ENCODE measurements around the gene NAALADL2.

Gene NAALADL2

DNA sequence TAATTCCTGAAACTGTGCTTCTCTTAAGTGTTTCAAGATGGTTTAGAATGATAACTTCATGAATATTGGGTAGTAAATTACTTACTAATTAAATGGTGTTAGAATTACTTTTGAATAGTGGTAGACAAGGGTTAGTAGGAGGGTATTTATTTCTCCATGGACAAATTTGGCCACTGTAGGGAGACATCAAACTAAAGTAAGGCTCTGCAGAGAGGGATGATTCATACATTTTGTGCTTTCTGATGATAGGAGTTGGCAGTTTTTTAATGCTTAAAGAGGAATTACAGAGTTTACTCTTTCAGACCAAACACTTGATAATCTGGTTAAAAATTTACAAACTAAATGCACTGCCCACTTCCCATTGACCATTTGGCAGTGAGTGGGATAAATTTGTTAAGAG lies 127.6 kb downstream of the NAALADL2 start:
- DNase-seq (ENCODE audit: low read depth), result peak; percentile 27

DNA sequence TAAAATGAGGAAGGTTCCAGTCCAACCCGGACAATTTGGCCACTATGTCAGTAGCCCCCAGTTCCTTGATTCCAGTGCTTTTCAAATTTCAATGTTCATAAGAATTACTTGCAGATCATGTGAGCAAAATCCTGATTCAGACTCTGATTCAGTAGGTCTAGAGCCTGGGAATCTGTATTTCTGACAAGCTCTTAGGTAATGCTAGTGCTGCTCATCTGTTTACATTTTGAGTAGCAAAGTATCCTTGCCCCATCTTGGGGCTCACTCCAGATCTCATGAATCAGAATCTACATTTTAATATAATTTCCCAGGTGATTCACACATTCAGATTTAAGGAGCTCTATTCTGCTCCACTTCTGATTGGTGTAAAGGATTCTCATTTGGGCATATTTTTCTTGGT lies 142.0 kb downstream of the NAALADL2 start:
- peak; percentile 22 for DNase-seq (ENCODE audit: low read depth)

DNA sequence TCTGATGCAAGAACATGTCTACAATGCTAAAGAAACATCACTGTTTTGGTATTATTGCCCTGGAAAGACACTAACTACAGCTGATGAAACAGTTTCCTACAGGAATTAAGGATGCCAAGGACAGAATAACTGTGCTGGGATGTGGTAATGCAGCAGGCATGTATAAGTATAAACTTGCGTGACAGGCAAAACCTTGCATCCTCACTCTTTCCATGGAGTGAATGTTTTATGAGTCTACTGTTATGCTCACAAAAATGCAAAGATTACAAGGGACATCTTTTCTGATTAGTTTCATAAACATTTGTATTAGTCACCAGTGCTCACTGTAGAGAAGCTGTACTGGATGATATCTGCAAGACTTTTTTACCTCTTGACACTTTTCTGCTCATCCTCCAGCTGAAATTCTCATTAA lies 143.6 kb downstream of the NAALADL2 start:
- peak; percentile 91 for DNase-seq (ENCODE audit: low read depth)

DNA sequence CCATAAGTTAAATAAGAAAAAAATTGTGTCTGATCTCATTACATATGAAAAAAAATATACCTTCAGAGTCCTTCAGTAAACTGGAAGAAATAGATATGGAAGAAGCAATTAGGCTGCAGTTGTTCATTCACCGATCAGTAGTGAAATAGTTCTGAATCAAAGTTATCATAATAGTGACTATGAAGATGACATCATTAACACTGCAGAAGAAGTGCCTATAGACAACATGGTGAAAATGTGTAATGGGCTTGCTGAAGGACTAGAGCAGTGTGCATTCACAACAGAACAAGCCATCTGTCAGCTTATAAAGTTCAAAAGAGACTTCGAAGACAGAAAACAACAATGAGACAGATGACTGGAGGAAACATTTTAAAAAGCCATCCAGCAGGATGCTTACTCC lies 144.5 kb downstream of the NAALADL2 start:
- DNase-seq (ENCODE audit: low read depth), result no peak

DNA sequence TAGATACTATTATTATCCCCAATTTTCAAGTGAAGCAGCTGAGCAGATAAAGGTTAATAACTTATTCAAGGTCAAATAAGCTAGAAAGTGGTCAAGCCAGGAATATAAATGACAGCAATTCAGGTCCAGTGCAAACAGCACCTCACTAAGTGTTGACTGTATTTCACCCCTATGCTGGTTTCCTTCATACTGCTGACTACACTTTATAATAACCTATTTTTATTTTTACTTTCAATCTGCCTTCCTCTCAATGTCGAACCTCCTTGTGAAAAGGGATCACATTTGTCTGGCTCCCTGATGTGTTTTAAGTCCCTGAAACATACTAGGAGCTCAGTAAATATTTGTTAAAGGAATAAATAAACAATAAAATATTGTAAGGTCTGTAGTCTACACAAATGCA lies 146.1 kb downstream of the NAALADL2 start:
- DNase-seq (ENCODE audit: low read depth), result no peak

DNA sequence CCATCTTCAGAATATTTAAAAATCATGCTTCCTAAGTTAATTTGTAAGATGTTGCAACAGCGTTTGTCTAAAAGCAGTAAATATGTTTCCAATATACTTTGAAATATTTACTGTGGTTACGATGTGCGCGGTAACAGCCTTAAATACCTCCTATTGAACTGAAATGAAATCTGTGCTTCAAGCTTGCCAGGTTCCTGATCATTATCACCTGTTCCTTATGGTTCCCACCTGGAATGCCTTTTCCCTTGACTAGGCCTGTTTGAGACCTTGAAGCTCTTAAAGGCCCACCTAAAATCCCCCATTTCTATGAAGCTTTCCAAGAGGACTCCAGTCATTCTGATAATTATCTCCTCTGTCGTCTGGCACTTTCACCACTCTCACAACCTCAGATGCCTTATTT lies 146.7 kb downstream of the NAALADL2 start:
- no peak for DNase-seq (ENCODE audit: low read depth)

DNA sequence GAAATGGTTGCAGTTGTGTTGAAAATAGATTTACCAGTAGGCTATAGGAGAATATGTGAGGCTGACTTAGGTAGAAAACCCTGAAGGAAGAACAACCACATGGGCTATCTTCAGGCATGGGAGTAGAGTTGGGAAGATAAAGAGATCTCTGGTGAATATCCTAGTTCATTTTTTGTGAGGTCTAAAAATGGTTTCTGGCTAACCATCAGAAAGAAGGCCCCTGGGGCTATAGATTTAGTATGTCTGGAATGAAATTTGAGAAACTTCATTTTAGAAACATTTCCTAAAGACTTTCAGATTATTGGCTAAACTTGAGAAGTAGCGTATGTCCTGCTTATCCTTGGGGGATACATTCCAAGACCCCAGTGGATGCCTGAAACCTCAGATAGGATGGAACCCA lies 148.2 kb downstream of the NAALADL2 start:
- no peak for DNase-seq (ENCODE audit: low read depth)

DNA sequence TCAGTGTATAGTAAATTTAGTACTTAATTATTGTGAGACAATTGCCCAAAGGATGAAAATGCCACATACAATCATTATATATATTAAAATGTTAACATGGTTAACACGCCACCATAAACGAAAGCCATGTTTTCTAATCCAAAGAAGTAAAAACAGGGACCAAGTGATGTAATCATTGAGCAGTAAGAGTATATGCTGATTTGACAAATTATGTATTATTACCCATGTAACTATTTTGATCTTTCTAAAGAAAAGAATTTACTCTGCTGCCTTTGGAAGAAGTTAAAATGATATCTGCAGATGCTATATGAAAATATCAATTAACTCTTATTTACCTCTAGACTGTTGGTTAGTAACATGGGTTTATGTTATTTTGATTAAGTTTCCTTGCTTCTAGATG lies 150.2 kb downstream of the NAALADL2 start:
- no peak for DNase-seq (ENCODE audit: low read depth)

DNA sequence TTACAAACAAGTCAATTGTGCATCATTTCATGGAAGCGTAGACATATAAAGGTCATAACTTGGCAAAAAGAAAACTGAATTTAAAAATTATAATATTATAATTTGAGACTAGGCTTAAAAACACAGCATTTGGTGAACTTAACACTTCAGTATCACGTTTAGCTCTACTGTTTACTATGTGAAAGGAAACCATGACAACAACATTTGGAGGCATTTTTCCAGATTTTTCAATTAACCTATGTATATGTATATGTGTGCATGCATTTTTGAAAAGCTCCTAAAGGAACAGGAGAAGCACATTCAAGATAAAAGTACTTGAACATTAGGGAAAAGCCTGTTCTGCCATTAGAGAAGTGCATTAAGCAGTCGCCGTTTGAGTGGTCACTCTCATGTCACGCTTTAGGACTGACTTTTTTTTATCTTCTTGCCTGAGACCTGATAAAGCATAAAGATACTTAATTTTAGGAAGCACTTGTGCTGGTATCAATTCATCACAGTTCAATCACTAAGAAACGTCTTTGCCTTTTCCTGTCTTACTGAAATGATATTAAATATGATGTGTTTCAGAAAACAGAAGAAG lies 156.0 kb downstream of the NAALADL2 start:
- no peak for DNase-seq (ENCODE audit: low read depth)

DNA sequence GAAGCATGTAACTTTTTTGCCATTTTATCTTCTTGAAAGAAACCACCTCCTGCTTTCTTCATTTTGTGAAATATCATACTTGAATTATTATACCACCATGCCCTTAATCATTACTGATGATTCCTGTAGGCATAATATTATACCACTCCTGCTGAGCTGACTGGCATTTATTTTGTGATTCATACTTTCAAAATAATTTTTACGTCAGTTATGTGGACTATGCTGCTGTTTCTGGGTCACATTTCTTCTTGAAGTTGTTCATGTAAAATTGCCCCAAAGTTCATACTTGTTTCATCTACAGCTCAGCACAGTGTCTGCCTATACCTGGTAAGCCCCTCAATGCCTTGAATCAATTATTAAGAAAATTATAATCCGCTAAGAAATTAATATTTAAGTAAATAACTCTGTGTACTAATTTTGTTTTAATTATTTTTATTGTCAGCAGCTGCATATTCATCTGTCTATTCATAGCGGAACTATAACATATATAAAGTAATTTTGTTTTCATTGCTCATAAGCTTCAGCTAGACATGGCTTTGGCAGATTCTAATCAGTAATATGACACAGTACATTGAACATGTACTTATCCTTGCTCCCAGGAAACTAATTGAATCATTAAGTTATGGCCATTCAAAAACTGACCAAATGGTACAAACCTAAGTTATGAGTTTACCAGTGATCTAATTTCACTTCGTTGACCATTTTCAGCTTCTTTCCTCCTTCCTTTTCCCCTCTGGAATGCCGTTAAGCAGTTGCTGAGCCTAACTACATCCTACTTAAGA lies 160.0 kb downstream of the NAALADL2 start:
- DNase-seq (ENCODE audit: low read depth), result peak; percentile 19

DNA sequence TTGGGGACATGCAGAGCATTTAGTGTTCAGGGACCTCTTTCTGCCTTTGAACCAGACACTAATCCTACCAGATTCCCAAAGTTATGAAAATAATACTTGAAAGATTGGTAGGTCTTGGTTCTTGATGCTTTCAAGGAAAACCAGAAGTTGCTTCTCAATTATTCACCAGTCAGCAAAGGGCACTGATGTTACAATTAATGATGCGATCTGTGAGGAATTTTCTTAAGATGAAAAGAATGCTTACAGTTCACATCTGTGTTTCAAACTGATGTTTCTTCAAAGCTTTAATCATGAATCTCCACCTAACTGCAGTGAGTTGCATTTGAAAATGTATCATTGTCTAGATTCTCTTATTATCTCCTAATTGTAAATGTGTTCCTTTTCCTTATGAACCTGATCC lies 161.0 kb downstream of the NAALADL2 start:
- peak; percentile 18 for DNase-seq (ENCODE audit: low read depth)

DNA sequence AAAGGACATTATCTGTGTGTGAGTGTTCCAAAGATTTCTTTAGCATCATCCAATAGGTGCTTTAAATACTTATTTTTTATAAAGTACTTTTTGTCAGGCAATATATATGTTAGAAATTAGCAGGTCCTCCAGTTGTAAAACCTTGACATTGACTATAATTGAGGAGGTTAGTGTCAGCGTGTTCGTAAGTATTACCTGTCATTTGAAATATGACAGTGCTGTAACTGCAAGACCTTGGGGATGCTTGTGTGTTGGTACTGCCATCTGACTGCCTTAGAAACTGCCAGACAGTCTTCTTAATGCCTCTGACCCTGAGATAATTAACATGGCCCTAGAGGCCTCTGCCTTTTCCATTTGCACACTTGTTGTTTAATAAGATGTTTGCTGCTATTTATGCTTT lies 170.7 kb downstream of the NAALADL2 start:
- DNase-seq (ENCODE audit: low read depth), result no peak

DNA sequence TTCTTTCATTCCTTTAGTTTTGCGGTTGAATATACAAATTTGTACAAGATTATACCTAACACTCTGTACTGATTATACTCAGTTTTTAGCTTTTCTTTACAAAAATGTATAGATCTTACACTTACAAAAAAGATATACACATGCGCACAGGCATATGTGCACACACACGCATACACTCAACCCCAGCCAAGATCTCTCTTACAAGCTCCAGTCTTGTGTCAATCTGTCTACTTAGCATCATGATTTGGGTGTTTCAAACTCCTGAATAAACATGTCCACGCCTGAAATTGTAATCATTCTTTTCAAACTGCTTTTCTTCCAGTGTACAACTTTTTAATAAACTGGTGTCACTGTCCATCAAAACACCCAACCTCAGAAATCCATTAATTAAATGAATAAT lies 180.7 kb downstream of the NAALADL2 start:
- DNase-seq (ENCODE audit: low read depth), result no peak

DNA sequence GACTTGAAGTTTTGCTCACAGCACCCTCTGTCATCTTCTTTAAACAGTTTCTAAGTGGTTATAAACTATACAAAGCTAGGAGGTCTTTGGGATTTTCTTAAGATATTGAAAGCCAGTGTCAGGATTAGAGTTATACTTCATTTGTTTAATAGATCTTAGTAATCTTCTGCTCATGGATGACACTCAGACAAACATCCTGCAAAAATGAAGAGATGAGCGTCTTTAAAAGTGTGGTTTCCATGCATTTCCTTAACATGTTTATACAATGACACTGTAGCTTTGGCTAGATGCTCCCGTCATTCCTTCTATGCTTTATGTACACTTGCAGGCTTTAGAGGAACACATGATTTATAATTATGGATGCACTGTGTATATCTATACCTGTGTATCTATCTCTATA lies 182.2 kb downstream of the NAALADL2 start:
- DNase-seq (ENCODE audit: low read depth), result no peak

DNA sequence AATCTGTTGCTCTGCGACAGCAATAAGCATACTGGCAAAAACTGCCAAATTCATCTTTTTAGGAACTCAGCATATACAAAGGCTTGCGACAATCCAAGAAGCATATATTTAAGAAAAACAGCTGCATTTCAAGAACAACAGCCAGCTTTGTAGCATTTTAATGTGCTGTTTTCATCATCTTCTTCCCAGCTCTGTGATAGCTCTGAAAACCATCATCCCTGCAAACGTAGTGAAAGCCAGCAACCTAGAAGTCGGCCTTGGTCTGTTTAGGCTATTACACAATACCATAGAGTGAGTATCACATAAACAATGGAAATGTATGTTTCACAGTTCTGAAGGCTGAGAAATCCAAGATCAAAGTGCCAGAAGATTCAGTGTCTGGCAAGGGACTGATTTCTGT lies 187.5 kb downstream of the NAALADL2 start:
- peak; percentile 60 for DNase-seq (ENCODE audit: low read depth)

DNA sequence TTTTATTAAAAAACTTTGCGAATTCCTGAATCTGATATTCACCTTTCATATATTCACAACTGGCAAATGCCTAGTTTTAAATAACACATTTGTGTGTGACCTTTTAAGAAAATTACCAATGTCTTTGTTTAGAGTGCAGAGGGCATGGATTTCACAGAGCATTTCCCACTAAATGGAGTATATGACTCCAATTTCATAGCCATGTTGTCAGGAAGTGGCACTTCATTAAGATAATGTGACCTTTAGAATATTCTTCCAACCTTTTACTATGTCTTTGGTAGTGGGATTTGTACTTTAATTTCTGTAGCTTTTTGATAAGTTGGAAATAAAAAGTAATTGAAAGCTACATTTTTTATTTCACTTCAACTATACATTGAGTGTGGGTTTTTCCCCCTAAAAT lies 188.7 kb downstream of the NAALADL2 start:
- DNase-seq (ENCODE audit: low read depth), result no peak

DNA sequence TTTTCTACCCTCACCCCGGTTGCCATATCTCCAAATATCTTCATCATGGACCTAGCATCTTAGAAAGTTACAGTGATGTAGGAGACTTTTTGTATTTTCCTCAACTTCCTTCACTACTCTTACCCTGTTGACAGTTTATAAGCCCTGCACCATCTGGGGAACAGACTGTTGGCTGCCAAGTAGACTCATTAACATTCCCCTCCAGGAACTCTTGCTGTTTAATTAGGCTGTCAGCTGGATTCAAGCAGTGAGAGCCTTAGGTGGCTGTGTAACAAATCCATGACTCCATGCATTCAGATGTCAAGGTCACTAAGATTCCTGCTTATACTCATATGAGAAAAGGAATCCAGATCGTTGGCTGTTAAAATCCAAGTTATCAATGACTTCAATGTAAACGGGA lies 198.3 kb downstream of the NAALADL2 start:
- no peak for DNase-seq (ENCODE audit: low read depth)

DNA sequence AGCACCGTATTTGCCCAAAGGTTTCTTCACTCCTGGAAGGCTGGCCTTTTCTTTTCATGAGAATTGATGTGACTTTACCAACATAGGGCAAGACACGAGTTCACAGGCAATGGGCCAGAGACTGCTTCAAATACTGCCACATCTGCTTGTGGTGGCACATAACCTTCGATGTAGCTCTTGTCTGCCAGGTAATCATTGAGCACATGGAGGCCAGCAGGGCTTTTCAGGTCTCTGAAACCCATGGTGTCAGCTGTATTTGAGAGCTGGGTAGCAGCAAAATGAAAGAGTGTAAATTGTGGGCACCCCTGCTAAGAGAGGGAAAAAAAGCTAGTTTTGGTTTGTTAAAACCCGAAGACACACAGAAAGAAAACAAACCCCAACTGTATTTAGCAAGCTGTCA lies 200.7 kb downstream of the NAALADL2 start:
- no peak for DNase-seq (ENCODE audit: low read depth)

DNA sequence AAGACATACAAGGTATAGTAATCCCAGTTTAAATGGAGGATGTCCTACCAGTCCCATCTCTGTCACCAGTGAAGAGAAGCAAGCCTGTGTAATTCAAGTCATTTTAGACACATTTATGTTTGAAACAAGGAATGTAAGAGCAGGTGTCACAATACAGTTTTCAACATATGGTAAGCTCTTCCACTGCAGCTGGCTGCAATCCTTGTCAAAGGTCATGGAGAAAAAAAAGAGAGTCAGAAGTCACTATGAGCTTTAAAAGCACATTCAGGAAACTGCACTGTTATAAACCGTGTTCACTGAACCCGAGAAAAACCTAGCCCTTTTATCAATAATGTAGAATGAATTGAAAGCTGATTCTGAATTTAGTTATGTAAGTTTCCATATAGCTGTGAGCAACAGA lies 206.4 kb downstream of the NAALADL2 start:
- no peak for DNase-seq (ENCODE audit: low read depth)

DNA sequence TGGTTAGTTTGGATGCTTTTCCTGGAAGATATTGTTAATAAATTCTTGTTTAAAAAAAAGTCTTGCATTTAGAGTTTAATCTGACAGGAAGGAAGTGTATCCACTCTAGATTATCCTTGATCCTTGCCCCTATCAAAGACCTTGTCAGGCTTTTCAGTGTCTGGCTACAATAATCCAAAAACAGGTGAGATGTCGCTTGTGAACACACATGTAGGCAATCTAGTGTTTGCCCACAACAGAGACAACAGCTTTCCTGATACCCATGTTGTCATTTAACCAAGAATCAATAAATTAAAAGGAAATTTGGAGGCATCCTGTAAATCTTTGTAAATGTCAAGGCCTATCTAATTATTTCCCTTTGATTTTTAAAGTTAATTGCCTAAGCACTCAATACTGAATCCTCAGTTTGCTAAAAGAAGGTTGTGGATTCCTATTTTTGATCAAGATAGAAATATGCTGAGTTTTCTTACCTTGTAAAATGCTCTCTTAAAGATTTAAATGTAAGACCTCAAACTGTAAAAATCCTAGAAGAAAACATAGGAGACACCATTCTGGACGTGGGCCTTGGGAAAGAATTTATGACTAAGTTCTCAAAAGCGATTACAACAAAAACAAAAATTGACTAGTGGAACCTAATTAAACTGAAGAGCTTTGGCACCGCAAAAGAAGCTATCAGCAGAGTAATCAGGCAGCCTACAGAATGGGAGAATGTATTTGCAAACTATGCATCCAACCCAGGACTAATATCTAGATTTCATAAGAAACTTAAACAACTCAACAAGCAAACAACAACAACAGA lies 207.7 kb downstream of the NAALADL2 start:
- DNase-seq (ENCODE audit: low read depth), result no peak

DNA sequence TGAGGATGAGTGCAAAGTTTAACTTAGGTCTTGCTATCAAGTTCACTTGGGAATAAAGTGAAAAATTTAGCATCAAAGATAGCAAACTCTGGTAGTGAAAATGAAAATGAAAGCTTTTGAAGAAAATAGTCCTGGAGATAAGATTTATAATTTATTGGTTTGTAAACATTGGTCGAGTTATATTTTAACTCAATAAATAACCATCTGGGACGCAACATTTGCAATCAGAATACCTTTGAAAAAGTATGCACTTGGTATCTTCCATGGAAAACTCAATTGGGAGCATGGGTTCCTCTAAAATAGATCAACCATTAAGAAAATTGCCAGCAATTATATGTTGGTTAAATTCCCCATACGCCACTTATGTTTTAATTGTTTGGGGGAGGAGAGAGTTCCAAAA lies 209.5 kb downstream of the NAALADL2 start:
- no peak for DNase-seq (ENCODE audit: low read depth)

DNA sequence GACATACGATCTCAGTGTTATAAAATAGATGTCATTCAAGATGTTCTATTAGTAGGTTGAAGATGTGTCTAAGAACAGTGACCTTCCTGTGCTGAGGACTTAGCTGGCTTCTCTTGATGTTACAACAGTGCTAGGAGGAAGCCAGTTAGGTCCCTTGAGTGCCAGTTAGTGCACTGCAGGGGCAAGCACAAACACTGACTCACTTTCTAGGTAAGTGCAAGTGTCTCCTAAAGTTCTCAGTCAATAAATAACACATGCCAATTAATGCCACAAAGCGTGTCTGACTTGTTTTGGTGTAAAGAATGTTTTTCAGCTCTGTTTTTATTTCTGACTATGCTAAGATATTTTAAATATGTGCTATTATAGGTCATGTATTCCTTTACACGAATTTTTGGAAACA lies 211.8 kb downstream of the NAALADL2 start:
- DNase-seq (ENCODE audit: low read depth), result no peak

DNA sequence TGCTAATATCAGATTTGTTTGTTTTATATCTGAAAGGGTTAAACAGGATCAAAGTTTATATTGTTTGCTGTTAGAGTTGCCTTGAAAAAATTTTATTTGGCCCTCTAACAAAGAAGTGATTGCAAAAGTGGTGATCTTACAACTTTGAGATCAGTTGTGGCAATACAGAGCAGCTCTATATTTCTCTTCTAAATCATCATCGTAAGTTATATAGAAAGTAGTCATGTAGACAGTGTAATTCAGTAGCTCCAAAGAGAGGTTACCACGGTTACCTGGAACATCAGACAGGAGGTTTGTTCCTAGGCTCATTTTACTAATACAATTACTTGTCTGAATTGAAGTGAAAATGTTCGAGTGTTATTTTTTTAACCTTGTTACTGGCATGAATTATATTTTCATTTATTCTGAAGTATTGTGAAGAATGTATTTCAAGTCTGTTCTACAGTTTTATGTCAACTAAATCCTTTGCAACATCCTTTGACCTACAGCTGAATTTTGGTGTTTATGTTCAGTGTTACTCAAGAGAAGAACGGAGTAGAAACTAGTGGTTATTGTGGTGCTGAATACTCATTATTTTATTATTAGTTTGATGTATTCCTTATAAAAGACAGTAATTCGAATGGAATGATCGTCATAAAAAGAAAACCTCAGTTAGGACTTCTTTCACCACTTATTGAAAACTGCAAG lies 214.2 kb downstream of the NAALADL2 start:
- no peak for DNase-seq (ENCODE audit: low read depth)
